Measurements from ENCODE around the gene ZSWIM9. TPM values are rescaled to one million over a fixed set of nuclear protein-coding genes. Genes with fewer than 3 reads are reported as not detected.

Gene ZSWIM9
- total RNA-seq, 2 donors from 2014 or later: 4.0 to 4.8 TPM

GRCh38 chr19:48149430-48149829, 21.1 kb upstream of the ZSWIM9 start:
- H3K36me3 Mint-ChIP-seq (ENCODE audit: low read depth): peaks cover 2% of the 10 kb centered on the region
- ATAC-seq: no peak

GRCh38 chr19:48152551-48152950, 17.9 kb upstream of the ZSWIM9 start:
- H3K9me3 ChIP-seq (ENCODE audit: control insufficient read depth, low read length, poor library complexity, severe bottlenecking): no peaks in the 10 kb centered on the region
- Mint-ChIP-seq H3K36me3 (ENCODE audit: low read depth) (peaks cover 8% of the 10 kb centered on the region), H3K4me1 (peaks cover 11% of the 10 kb centered on the region), H3K4me3 (no peak overlapping the region), H3K27ac (peak overlapping the region; percentile 54), H3K27me3 (no peaks in the 10 kb centered on the region)
- DNase-seq (peak; percentile 38 to 65 (median 44)), ATAC-seq (peak; percentile 57)

More at GRCh38 chr19:48149430-48149829, 21.1 kb upstream of the ZSWIM9 start:
- Mint-ChIP-seq H3K27ac (no peak overlapping the region), H3K27me3 (no peaks in the 10 kb centered on the region), H3K4me3 (no peak overlapping the region), H3K4me1 (peaks cover 1% of the 10 kb centered on the region)
- no peaks in the 10 kb centered on the region for H3K9me3 ChIP-seq (ENCODE audit: control insufficient read depth, low read length, poor library complexity, severe bottlenecking)
- DNase-seq: no peak

- no peak for DNase-seq
- no peaks in the 10 kb centered on the region for H3K9me3 ChIP-seq (ENCODE audit: control insufficient read depth, low read length, poor library complexity, severe bottlenecking)
- H3K4me1 Mint-ChIP-seq: peaks cover 11% of the 10 kb centered on the region
- no peak overlapping the region for H3K4me3 Mint-ChIP-seq
- ATAC-seq: no peak
- H3K27me3 Mint-ChIP-seq: no peaks in the 10 kb centered on the region
- peaks cover 8% of the 10 kb centered on the region for H3K36me3 Mint-ChIP-seq (ENCODE audit: low read depth)
- H3K27ac Mint-ChIP-seq: peak overlapping the region; percentile 41
Observed at GRCh38 chr19:48154003-48154402, 16.5 kb upstream of the ZSWIM9 start.

GRCh38 chr19:48158210-48158790, 12.2 kb upstream of the ZSWIM9 start:
- Mint-ChIP-seq H3K27me3 (no peaks in the 10 kb centered on the region), H3K4me3 (no peak overlapping the region), H3K36me3 (ENCODE audit: low read depth) (peaks cover 11% of the 10 kb centered on the region), H3K4me1 (peaks cover 11% of the 10 kb centered on the region), H3K27ac (no peak overlapping the region)
- ATAC-seq (no peak), DNase-seq (no peak)
- H3K9me3 ChIP-seq (ENCODE audit: control insufficient read depth, low read length, poor library complexity, severe bottlenecking): no peaks in the 10 kb centered on the region

- DNase-seq: no peak
- no peaks in the 10 kb centered on the region for H3K9me3 ChIP-seq (ENCODE audit: control insufficient read depth, low read length, poor library complexity, severe bottlenecking)
- Mint-ChIP-seq H3K4me1 (peaks cover 25% of the 10 kb centered on the region), H3K4me3 (no peak overlapping the region), H3K27me3 (no peaks in the 10 kb centered on the region), H3K27ac (peak overlapping the region; percentile 91), H3K36me3 (ENCODE audit: low read depth) (peaks cover 7% of the 10 kb centered on the region)
- ATAC-seq: no peak
Observed at GRCh38 chr19:48168689-48169088, 1.8 kb upstream of the ZSWIM9 start.

GRCh38 chr19:48169578-48169938, 922 bp upstream of the ZSWIM9 start:
- peak; percentile 90 to 94 (median 92) for DNase-seq
- peak overlapping the region; percentile 91 for H3K27ac Mint-ChIP-seq
- peaks cover 27% of the 10 kb centered on the region for H3K4me1 Mint-ChIP-seq
- no peaks in the 10 kb centered on the region for H3K9me3 ChIP-seq (ENCODE audit: control insufficient read depth, low read length, poor library complexity, severe bottlenecking)
- H3K27me3 Mint-ChIP-seq: no peaks in the 10 kb centered on the region
- peak overlapping the region; percentile 99 for H3K4me3 Mint-ChIP-seq
- peak; percentile 64 for ATAC-seq
- H3K36me3 Mint-ChIP-seq (ENCODE audit: low read depth): peaks cover 7% of the 10 kb centered on the region

- H3K27ac Mint-ChIP-seq: peak overlapping the region; percentile 91
- DNase-seq (no peak), ATAC-seq (no peak)
- peaks cover 32% of the 10 kb centered on the region for H3K4me1 Mint-ChIP-seq
- peak overlapping the region; percentile 99 for H3K4me3 Mint-ChIP-seq
- no peaks in the 10 kb centered on the region for H3K27me3 Mint-ChIP-seq
- H3K36me3 Mint-ChIP-seq (ENCODE audit: low read depth): peaks cover 11% of the 10 kb centered on the region
- H3K9me3 ChIP-seq (ENCODE audit: control insufficient read depth, low read length, poor library complexity, severe bottlenecking): no peaks in the 10 kb centered on the region
Observed at GRCh38 chr19:48170817-48171347, 402 bp downstream of the ZSWIM9 start.

GRCh38 chr19:48171710-48172109, 1.2 kb downstream of the ZSWIM9 start:
- peak overlapping the region; percentile 91 for H3K27ac Mint-ChIP-seq
- H3K36me3 Mint-ChIP-seq (ENCODE audit: low read depth): peaks cover 11% of the 10 kb centered on the region
- H3K4me3 Mint-ChIP-seq: peak overlapping the region; percentile 99

GRCh38 chr19:48174445-48175030, 4.1 kb downstream of the ZSWIM9 start:
- Mint-ChIP-seq H3K27ac (peak overlapping the region; percentile 77), H3K4me3 (no peak overlapping the region), H3K4me1 (peaks cover 25% of the 10 kb centered on the region), H3K36me3 (ENCODE audit: low read depth) (peaks cover 14% of the 10 kb centered on the region), H3K27me3 (no peaks in the 10 kb centered on the region)
- H3K9me3 ChIP-seq (ENCODE audit: control insufficient read depth, low read length, poor library complexity, severe bottlenecking): no peaks in the 10 kb centered on the region
- DNase-seq (no peak), ATAC-seq (no peak)

More at GRCh38 chr19:48171710-48172109, 1.2 kb downstream of the ZSWIM9 start:
- ATAC-seq (no peak), DNase-seq (no peak)
- Mint-ChIP-seq H3K27me3 (no peaks in the 10 kb centered on the region), H3K4me1 (peaks cover 30% of the 10 kb centered on the region)
- H3K9me3 ChIP-seq (ENCODE audit: control insufficient read depth, low read length, poor library complexity, severe bottlenecking): no peaks in the 10 kb centered on the region

- Mint-ChIP-seq H3K4me1 (peaks cover 21% of the 10 kb centered on the region), H3K36me3 (ENCODE audit: low read depth) (peaks cover 12% of the 10 kb centered on the region), H3K27me3 (no peaks in the 10 kb centered on the region), H3K4me3 (no peak overlapping the region), H3K27ac (peak overlapping the region; percentile 77)
- H3K9me3 ChIP-seq (ENCODE audit: control insufficient read depth, low read length, poor library complexity, severe bottlenecking): no peaks in the 10 kb centered on the region
- DNase-seq (no peak), ATAC-seq (no peak)
Observed at GRCh38 chr19:48175578-48175977, 5.1 kb downstream of the ZSWIM9 start.

- H3K9me3 ChIP-seq (ENCODE audit: control insufficient read depth, low read length, poor library complexity, severe bottlenecking): no peaks in the 10 kb centered on the region
- Mint-ChIP-seq H3K4me3 (no peak overlapping the region), H3K4me1 (peaks cover 16% of the 10 kb centered on the region), H3K27me3 (no peaks in the 10 kb centered on the region), H3K27ac (no peak overlapping the region), H3K36me3 (ENCODE audit: low read depth) (peaks cover 10% of the 10 kb centered on the region)
- DNase-seq (no peak), ATAC-seq (no peak)
Observed at GRCh38 chr19:48176226-48176625, 5.7 kb downstream of the ZSWIM9 start.

- Mint-ChIP-seq H3K4me3 (no peak overlapping the region), H3K27me3 (no peaks in the 10 kb centered on the region), H3K4me1 (peaks cover 5% of the 10 kb centered on the region), H3K27ac (no peak overlapping the region), H3K36me3 (ENCODE audit: low read depth) (peaks cover 4% of the 10 kb centered on the region)
- ATAC-seq (no peak), DNase-seq (no peak)
- H3K9me3 ChIP-seq (ENCODE audit: control insufficient read depth, low read length, poor library complexity, severe bottlenecking): no peaks in the 10 kb centered on the region
Observed at GRCh38 chr19:48181505-48181904, 11.0 kb downstream of the ZSWIM9 start.

GRCh38 chr19:48182434-48182833, 12.0 kb downstream of the ZSWIM9 start:
- Mint-ChIP-seq H3K4me3 (no peak overlapping the region), H3K27me3 (no peaks in the 10 kb centered on the region), H3K27ac (no peak overlapping the region), H3K4me1 (peaks cover 2% of the 10 kb centered on the region), H3K36me3 (ENCODE audit: low read depth) (no peaks in the 10 kb centered on the region)
- ATAC-seq: no peak
- no peak for DNase-seq
- no peaks in the 10 kb centered on the region for H3K9me3 ChIP-seq (ENCODE audit: control insufficient read depth, low read length, poor library complexity, severe bottlenecking)

- Mint-ChIP-seq H3K4me1 (peaks cover 2% of the 10 kb centered on the region), H3K27me3 (no peaks in the 10 kb centered on the region), H3K4me3 (no peak overlapping the region), H3K36me3 (ENCODE audit: low read depth) (no peaks in the 10 kb centered on the region), H3K27ac (peak overlapping the region; percentile 62)
- ATAC-seq (no peak), DNase-seq (no peak)
- H3K9me3 ChIP-seq (ENCODE audit: control insufficient read depth, low read length, poor library complexity, severe bottlenecking): no peaks in the 10 kb centered on the region
Observed at GRCh38 chr19:48183356-48183755, 12.9 kb downstream of the ZSWIM9 start.
